Activated CD4-positive, alpha-beta T cell treated with anti-CD3 and anti-CD28 coated beads, Interleukin-2, amount 50 U/mL, for 48 hours (primary cell): ENCODE data around the gene TMEM176B.
A peak's percentile ranks its signal among the peaks of the same experiment; 100 is the strongest.
"Not testable (repeated sequence)": the region's sequence is repeated elsewhere in the genome, so short reads cannot be mapped to it uniquely, and the experiment has no call there.

Experiments used
- DNase-seq, 2 experiments: peaks; one replicate each; pipeline ENCODE4 v3.0.0-alpha.2; 2020

Gene TMEM176B

GRCh38 chr7:150788474-150789269 lies 11.5 kb downstream of the TMEM176B start:
- no peak for DNase-seq

- DNase-seq: no peak
These were observed 12.6 kb downstream of the TMEM176B start for GRCh38 chr7:150787321-150788281.

- DNase-seq: no peak
These were observed 15.2 kb downstream of the TMEM176B start for GRCh38 chr7:150784954-150785353.

GRCh38 chr7:150784120-150784736 lies 15.9 kb downstream of the TMEM176B start:
- no peak for DNase-seq

- DNase-seq: no peak
These were observed 18.2 kb downstream of the TMEM176B start for GRCh38 chr7:150781961-150782360.

- DNase-seq: no peak
These were observed 19.1 kb downstream of the TMEM176B start for GRCh38 chr7:150781103-150781502.

- DNase-seq: no peak
These were observed 19.9 kb downstream of the TMEM176B start for GRCh38 chr7:150780292-150780691.

- peak; percentile 83 to 86 for DNase-seq
These were observed 21.3 kb downstream of the TMEM176B start for GRCh38 chr7:150778738-150779301.

- no peak for DNase-seq
These were observed 22.0 kb downstream of the TMEM176B start for GRCh38 chr7:150778014-150778737.

GRCh38 chr7:150774131-150774530 lies 26.0 kb downstream of the TMEM176B start:
- DNase-seq: not testable (repeated sequence)

GRCh38 chr7:150769768-150770167 lies 30.4 kb downstream of the TMEM176B start:
- no peak for DNase-seq

- DNase-seq: no peak
These were observed 33.8 kb downstream of the TMEM176B start for GRCh38 chr7:150766334-150766709.

- no peak for DNase-seq
These were observed 40.7 kb downstream of the TMEM176B start for GRCh38 chr7:150759479-150759878.

GRCh38 chr7:150756858-150757257 lies 43.3 kb downstream of the TMEM176B start:
- no peak for DNase-seq

- peak in 1 of 2 experiments; percentile 13 for DNase-seq
These were observed 44.0 kb downstream of the TMEM176B start for GRCh38 chr7:150756166-150756565.

GRCh38 chr7:150755473-150756099 lies 44.6 kb downstream of the TMEM176B start:
- peak; percentile 59 to 75 for DNase-seq

- DNase-seq: peak in 1 of 2 experiments; percentile 24
These were observed 45.2 kb downstream of the TMEM176B start for GRCh38 chr7:150754951-150755350.

- DNase-seq: peak in 1 of 2 experiments; percentile 49
These were observed 46.1 kb downstream of the TMEM176B start for GRCh38 chr7:150753826-150754603.

GRCh38 chr7:150753239-150753638 lies 46.9 kb downstream of the TMEM176B start:
- DNase-seq: peak in 1 of 2 experiments; percentile 10

- DNase-seq: no peak
These were observed 48.5 kb downstream of the TMEM176B start for GRCh38 chr7:150751702-150752101.

- no peak for DNase-seq
These were observed 51.8 kb downstream of the TMEM176B start for GRCh38 chr7:150748376-150748775.
